Measurements from ENCODE around the gene MAMDC2. TPM values are rescaled to one million over a fixed set of nuclear protein-coding genes. Genes with fewer than 3 reads are reported as not detected.

MAMDC2 gene
- total RNA-seq, 1 experiment from 2014 or later = 4.6 TPM

GRCh38 chr9:70010015-70010414, 33.6 kb upstream of the MAMDC2 start:
- Histone ChIP-seq H3K79me2 (ENCODE audit: insufficient read depth, low read length) (no peaks in the 10 kb centered on the region), H3K79me1 (ENCODE audit: insufficient read depth, low read depth, low read length, poor library complexity, severe bottlenecking) (no peaks in the 10 kb centered on the region), H3K56ac (ENCODE audit: insufficient read length, low read depth, low read length) (no peak overlapping the region), H2BK15ac (ENCODE audit: low read depth, low read length) (no peak overlapping the region), H3T11ph (ENCODE audit: low read length) (no peak overlapping the region), H3K23ac (ENCODE audit: insufficient read length, low read depth, low read length) (no peak overlapping the region), H3K23me2 (ENCODE audit: insufficient read length, low read depth, low read length, poor library complexity, severe bottlenecking) (no peaks in the 10 kb centered on the region), H4K20me1 (ENCODE audit: control insufficient read depth, insufficient read depth, insufficient read length) (no peaks in the 10 kb centered on the region), H4K5ac (ENCODE audit: insufficient read length, low read depth, low read length) (no peak overlapping the region), H2AK5ac (ENCODE audit: insufficient read length, low read length) (no peak overlapping the region), H3K9me3 (ENCODE audit: control insufficient read depth, low read depth, low read length) (no peaks in the 10 kb centered on the region), H2AFZ (ENCODE audit: low read length) (no peak overlapping the region), H2BK5ac (ENCODE audit: insufficient read length, low read length) (no peak overlapping the region), H3K27ac (ENCODE audit: insufficient read length, low read depth, low read length) (no peak overlapping the region), H4K91ac (ENCODE audit: insufficient read length, low read depth, low read length) (no peak overlapping the region), H3K9ac (ENCODE audit: extremely low read depth, insufficient read length, low read length) (no peak overlapping the region), H2BK12ac (ENCODE audit: insufficient read length, low read depth, low read length) (no peak overlapping the region), H3K27me3 (ENCODE audit: insufficient read depth, low read length) (no peaks in the 10 kb centered on the region), H3K14ac (ENCODE audit: insufficient read depth, low read length) (no peak overlapping the region), H3K4ac (ENCODE audit: low read depth, low read length) (no peak overlapping the region), H2BK120ac (ENCODE audit: low read depth, low read length, poor library complexity, severe bottlenecking) (no peak overlapping the region), H3K4me2 (ENCODE audit: insufficient read depth, insufficient read length, low read length) (no peak overlapping the region), H2BK20ac (ENCODE audit: low read depth, low read length, poor library complexity, severe bottlenecking) (no peak overlapping the region), H3K4me1 (ENCODE audit: insufficient read depth, low read length) (no peaks in the 10 kb centered on the region), H3K18ac (ENCODE audit: insufficient read length, low read depth, low read length) (no peak overlapping the region), H4K8ac (replicated peaks; ENCODE audit: insufficient read length, low read depth, low read length) (no peak overlapping the region)
- peaks cover 6% of the 10 kb centered on the region in 2 experiments; a peak in 3 of 4 replicates for H3K4me1 Mint-ChIP-seq
- no peak for TF ChIP-seq CTCF (conservative IDR thresholded peaks at IDR 0.05)
- H3K36me3 Mint-ChIP-seq (ENCODE audit: insufficient read depth in 1 of 3, low read depth in 3 of 3) = no peaks in the 10 kb centered on the region
- DNase-seq = no peak
- no peak overlapping the region for H3K4me3 Mint-ChIP-seq
- no peak overlapping the region for H3K27ac Mint-ChIP-seq
- no CpG with 5 or more reads among the region's 3 CpGs for WGBS (ENCODE audit: extremely low coverage, insufficient read length, low lambda C conversion rate)
- H3K9me3 Mint-ChIP-seq = no peaks in the 10 kb centered on the region
- no peaks in the 10 kb centered on the region for H3K27me3 Mint-ChIP-seq (ENCODE audit: low read depth)
